NCI-H1436 (cell line): ENCODE data around the gene MYL7.

Experiments used
- DNase-seq: peaks from one replicate; lab custom pipeline; 2025; lab: John Stamatoyannopoulos, UW

Gene MYL7

DNA sequence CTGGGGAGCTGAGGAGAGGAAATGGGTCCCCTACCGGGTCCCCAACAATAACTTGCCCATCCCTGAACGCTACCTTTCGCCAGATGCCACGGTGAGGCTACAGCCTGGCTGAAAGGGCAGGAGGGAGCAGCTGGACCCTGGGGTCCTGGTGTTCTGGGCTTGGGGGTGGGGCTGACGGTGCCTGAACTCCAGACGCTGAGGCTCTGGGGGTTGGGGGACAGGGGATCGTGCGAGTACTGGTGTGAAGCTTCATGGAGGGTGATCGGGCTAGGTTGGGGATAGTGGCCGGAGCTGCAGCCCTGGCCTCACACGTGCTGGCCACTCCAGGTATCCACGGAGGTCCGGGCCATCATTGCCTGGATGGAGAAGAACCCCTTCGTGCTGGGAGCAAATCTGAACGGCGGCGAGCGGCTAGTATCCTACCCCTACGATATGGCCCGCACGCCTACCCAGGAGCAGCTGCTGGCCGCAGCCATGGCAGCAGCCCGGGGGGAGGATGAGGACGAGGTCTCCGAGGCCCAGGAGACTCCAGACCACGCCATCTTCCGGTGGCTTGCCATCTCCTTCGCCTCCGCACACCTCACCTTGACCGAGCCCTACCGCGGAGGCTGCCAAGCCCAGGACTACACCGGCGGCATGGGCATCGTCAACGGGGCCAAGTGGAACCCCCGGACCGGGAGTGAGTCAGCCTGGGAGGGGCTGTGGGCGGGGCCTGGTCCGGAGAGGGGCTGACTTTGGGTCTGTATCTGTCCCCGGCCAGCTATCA, 28.7 kb downstream of the MYL7 start:
- DNase-seq = no peak

GRCh38 chr7:44111761-44112160, 29.4 kb downstream of the MYL7 start:
- no peak for DNase-seq

- DNase-seq = no peak
Measured at GRCh38 chr7:44110719-44111635, 30.2 kb downstream of the MYL7 start.

DNA sequence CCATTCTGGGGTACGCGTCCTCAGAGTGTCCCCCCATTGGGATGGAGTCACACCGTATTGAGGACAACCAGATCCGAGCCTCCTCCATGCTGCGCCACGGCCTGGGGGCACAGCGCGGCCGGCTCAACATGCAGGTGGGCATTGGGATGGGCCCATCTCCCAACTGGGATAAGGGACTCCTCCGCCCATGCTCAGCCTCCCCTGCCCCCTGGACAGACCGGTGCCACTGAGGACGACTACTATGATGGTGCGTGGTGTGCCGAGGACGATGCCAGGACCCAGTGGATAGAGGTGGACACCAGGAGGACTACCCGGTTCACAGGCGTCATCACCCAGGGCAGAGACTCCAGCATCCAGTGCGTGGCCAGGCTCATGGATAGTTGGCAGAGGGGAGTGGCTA, 31.1 kb downstream of the MYL7 start:
- DNase-seq = no peak

GRCh38 chr7:44108768-44109750, 32.1 kb downstream of the MYL7 start:
- DNase-seq = no peak

DNA sequence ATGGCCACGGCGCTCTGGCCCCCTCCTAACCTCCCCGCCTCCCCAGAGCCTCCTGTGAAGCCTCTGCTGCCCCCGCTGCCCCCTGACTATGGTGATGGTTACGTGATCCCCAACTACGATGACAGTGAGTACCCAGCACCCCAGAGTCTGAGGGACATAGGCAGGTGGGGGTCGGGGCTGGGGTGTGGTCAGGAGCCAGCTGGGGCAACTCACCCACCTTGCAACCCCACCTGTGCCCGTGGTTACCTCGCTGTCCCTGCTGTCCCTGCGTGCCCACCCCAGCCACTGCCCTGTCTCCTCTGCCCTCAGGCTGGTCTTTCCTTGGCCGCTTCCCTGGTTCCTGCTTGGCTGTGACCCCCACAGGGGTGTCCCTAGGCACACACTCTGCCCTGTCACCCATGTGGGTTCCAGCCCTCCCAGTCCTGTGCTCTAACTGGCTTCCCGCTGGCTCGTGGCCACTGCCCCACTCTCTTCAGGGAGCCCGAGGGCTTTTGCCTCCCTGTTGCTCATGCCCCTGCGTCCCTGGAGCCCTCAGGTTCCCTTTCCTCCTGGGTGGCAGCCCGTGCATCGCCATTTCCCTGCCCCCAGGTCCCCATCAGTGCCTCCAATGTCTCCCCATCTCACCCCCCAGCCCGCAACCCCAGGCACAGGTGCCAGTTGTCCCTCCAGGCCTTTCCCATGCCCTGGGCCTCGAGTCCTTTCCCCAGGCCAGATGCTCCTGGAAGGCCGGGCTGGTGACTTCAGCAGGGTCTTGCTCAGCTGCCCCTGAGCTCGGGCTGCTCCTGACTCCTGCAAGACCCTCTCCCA, 33.0 kb downstream of the MYL7 start:
- no peak for DNase-seq

- no peak for DNase-seq
Measured at GRCh38 chr7:44107116-44107960, 33.8 kb downstream of the MYL7 start.

DNA sequence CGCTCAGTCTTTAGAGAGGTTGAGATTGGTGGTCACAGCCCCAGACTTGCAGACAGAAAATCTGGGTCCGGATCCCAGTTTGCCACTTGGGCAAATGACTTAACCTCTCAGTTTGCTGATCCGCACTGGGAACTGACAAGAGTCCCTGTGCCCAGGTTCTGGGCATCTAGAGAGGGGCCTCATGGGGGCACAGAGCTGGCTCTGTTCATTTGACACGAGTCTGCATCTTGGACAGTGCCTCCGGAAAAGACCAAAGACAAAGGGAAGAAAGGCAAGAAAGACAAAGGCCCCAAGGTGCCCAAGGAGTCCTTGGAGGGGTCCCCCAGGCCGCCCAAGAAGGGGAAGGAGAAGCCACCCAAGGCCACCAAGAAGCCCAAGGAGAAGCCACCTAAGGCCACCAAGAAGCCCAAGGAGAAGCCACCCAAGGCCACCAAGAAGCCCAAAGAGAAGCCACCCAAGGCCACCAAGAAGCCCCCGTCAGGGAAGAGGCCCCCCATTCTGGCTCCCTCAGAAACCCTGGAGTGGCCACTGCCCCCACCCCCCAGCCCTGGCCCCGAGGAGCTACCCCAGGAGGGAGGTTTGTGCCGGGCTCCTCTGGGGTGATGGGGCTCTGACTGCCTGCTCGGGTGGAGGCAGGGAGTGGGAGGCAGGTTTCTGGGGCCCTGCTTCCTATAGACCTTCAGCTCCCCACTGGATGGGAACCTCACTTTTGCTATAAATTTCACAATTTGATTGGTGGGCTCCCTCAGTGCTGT, 34.6 kb downstream of the MYL7 start:
- no peak for DNase-seq

GRCh38 chr7:44105832-44106231, 35.3 kb downstream of the MYL7 start:
- no peak for DNase-seq

DNA sequence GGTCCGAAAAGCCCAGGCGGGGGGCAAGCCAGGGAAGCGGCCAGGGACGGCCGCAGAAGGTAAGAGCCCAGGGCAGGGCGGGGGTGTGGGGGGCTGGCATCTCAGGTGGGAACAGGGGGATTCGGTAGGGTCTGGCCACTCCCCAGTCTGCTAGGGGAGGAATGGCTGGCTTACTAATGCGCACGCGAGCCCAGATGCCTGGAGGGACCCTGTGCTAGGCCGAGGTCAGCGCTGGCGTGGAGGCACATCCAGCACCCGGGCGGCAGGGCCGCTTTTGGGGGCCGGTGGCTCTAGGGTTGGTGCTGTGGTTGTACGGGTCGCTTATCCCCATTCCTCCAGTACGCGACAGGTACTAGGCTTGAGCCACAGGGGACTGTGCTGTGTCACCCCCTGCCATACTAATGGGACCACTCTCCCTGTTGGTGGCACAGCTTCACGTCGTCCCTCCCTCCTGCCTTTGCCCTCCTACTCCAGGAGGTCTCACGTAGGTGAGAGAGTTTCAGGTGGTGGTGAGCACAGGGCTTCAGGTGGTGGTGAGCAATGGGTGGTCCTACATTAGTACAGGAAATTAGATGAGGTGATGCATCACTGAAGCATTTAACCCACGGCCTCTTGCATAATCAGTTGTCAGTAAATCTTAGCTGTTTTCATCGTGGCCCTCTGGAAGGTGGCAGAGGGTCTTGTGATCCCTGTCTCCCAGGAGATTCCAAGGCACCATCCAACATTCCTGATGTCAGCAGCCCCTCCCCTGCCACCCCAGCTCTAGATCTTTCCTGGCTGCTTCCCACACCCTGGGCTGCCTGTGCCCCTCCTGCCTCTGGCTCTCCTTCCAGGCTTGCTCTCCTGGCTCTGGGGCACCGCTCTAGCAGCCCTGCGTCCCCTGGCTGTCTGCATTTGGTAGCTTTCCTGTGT, 36.0 kb downstream of the MYL7 start:
- DNase-seq = no peak

DNA sequence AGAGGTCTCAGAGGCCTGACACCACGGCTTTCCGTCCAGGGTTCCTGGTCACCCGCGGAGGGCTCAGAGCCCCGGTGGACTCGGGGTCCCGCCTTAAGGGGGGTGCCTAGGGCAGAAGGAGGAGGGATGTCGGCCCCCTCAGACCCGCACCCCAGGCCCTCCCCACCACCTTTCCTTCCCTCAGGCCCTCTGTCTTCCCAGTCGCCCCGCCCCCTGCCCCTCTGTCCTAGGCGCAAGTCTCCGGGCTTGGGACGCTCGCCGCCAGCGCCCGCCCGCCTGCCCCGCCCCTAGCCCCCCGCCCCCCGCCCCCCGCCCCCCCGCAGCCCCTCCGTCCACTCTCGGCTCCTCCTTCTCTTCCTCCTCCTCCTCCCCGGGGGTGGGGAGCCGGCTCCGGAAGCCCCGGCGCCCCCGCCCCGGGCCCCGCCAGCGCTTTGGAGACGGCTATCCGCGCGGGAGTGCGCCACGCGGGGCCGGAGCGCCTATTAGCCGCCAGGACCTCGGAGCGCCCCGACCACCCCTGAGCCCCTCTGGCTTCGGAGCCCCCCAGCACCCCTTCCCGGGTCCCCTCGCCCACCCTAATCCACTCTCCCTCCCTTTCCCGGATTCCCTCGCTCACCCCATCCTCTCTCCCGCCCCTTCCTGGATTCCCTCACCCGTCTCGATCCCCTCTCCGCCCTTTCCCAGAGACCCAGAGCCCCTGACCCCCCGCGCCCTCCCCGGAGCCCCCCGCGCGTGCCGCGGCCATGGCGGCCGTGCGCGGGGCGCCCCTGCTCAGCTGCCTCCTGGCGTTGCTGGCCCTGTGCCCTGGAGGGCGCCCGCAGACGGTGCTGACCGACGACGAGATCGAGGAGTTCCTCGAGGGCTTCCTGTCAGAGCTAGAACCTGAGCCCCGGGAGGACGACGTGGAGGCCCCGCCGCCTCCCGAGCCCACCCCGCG, 36.9 kb downstream of the MYL7 start, which contains the start of gene AEBP1:
AEBP1 (plus strand) TSS at position 423 of the 937 bp plus-strand sequence; CDS start at position 744, 321 bp downstream.
- no peak for DNase-seq

- DNase-seq = no peak
Measured at GRCh38 chr7:44103566-44103922, 37.6 kb downstream of the MYL7 start.

- no peak for DNase-seq
Measured at GRCh38 chr7:44102846-44103565, 38.1 kb downstream of the MYL7 start.

GRCh38 chr7:44101966-44102845, 38.9 kb downstream of the MYL7 start:
- DNase-seq = no peak

DNA sequence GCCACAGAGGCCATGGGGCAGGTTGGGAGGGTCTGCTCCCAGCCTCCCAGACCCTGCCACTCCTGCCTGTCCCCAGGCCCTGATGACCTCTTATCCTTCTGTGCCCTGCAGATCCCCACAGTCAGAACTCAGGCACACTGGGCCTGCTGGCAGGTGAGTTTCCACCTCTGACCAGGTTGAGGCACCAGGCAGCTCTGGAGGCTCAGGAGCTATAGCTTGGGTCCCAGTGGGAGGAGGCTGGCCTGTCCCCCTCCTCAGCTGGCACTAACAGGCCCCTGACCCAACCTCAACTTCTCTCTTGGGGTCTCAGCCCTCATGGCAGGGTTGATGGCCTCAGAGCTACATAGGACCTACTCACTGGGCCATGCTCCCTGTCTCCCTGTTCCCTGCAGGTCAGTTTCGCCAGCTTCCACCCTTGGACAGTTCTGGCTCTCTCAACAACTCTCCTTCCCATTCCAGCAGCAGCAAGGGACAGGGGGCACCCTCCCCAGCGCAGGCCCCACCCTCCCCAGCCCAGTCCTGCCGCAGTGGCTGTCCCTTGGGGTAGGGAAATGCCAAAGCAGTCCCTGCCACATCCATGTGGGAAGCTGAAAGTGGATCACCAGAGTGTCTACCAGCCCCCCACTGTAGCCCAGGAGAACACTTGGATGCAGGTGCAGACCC, 39.7 kb downstream of the MYL7 start:
- DNase-seq = no peak
